Astrocyte (in vitro differentiated cells and primary cell): ENCODE measurements around the gene CDC14B.

Source experiments
- EZH2 ChIP-seq: IDR thresholded peaks from 2 replicates; pipeline ENCODE4 v1.6.1; 2012; ENCODE audit warnings: mild to moderate bottlenecking, low read length, inconsistent platforms; ENCODE audit not compliant: insufficient read depth
- TF ChIP-seq, protein P1 (sequence below): IDR thresholded peaks from 2 replicates; pipeline ENCODE4 v1.5.1; 2011; ENCODE audit warnings: low read depth, mild to moderate bottlenecking, inconsistent platforms, low read length, moderate library complexity; ENCODE audit not compliant: insufficient read depth

DNA sequence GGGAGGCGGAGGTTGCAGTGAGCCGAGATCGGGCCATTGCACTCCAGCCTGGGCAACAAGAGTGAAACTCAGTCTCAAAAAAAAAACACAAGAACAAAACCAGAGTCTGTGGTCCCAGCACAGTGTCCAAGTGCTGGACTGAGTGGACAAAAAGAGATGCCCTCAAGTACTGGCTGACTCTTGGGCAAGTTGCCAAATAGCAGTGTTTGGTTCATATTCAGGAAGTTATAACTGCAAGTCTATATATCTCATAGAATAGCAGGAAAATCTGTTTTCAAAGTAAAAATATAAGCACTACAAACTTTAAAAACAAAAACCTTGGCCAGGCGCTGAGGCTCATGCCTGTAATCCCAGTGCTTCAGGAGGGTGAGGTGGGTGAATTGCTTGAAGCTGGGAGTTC lies 162.4 kb downstream of the CDC14B start:
- TF ChIP-seq, protein P1, sequence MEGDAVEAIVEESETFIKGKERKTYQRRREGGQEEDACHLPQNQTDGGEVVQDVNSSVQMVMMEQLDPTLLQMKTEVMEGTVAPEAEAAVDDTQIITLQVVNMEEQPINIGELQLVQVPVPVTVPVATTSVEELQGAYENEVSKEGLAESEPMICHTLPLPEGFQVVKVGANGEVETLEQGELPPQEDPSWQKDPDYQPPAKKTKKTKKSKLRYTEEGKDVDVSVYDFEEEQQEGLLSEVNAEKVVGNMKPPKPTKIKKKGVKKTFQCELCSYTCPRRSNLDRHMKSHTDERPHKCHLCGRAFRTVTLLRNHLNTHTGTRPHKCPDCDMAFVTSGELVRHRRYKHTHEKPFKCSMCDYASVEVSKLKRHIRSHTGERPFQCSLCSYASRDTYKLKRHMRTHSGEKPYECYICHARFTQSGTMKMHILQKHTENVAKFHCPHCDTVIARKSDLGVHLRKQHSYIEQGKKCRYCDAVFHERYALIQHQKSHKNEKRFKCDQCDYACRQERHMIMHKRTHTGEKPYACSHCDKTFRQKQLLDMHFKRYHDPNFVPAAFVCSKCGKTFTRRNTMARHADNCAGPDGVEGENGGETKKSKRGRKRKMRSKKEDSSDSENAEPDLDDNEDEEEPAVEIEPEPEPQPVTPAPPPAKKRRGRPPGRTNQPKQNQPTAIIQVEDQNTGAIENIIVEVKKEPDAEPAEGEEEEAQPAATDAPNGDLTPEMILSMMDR, result no peak
- no peak for TF ChIP-seq EZH2
